ENCODE results near the gene STXBP3.

The STXBP3 gene

GRCh38 chr1:108824051-108824450, 77.6 kb downstream of the STXBP3 start:
- no peak for TF ChIP-seq CTCF (IDR thresholded peaks at IDR 0.05)

- no peak for TF ChIP-seq CTCF (IDR thresholded peaks at IDR 0.05)
Measured at GRCh38 chr1:108826081-108826635, 79.7 kb downstream of the STXBP3 start.

GRCh38 chr1:108828074-108828961, 81.8 kb downstream of the STXBP3 start:
- peak; percentile 83 for TF ChIP-seq CTCF (IDR thresholded peaks at IDR 0.05)

- no peak for TF ChIP-seq CTCF (IDR thresholded peaks at IDR 0.05)
Measured at GRCh38 chr1:108829498-108829916, 83.0 kb downstream of the STXBP3 start.

GRCh38 chr1:108830119-108831008, 83.9 kb downstream of the STXBP3 start:
- TF ChIP-seq CTCF (IDR thresholded peaks at IDR 0.05) = no peak

GRCh38 chr1:108831225-108831624, 84.8 kb downstream of the STXBP3 start:
- no peak for TF ChIP-seq CTCF (IDR thresholded peaks at IDR 0.05)

GRCh38 chr1:108832929-108833328, 86.5 kb downstream of the STXBP3 start:
- no peak for TF ChIP-seq CTCF (IDR thresholded peaks at IDR 0.05)
